D341Med (cell line): ENCODE results near the gene ZGLP1.
"Not testable (repeated sequence)": the region's sequence is repeated elsewhere in the genome, so short reads cannot be mapped to it uniquely, and the experiment has no call there.

Experiments
- DNase-seq: peaks from one replicate; pipeline ENCODE4 v3.0.0; 2012; ENCODE audit warnings: low spot score

Gene ZGLP1

GRCh38 chr19:10309423-10309822 is at the start of gene ZGLP1:
ZGLP1 (minus strand) TSS chr19:10309815.
- no peak for DNase-seq

DNA sequence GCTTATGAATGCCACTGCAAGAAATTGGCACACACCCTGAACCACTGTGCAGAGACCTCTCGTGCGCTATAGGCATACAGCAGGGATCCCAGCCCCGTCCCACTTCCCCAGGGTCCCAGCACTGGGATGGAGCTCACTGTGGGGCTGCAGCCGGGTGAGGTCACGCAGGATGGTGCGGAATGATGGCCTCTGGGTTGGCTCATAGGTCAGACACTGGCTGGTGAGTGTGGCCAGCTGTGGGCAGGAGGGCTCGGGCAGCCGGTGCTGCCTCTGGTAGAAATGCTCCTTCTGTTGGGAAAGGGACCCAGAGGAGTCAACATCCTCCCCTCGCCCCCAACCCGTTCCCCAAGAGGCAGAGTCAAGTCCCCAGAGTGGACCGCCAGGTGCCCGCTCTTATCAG is 46.8 kb upstream of the ZGLP1 start:
- DNase-seq = no peak

- no peak for DNase-seq
These were observed 44.3 kb upstream of the ZGLP1 start for GRCh38 chr19:10353793-10354391.

DNA sequence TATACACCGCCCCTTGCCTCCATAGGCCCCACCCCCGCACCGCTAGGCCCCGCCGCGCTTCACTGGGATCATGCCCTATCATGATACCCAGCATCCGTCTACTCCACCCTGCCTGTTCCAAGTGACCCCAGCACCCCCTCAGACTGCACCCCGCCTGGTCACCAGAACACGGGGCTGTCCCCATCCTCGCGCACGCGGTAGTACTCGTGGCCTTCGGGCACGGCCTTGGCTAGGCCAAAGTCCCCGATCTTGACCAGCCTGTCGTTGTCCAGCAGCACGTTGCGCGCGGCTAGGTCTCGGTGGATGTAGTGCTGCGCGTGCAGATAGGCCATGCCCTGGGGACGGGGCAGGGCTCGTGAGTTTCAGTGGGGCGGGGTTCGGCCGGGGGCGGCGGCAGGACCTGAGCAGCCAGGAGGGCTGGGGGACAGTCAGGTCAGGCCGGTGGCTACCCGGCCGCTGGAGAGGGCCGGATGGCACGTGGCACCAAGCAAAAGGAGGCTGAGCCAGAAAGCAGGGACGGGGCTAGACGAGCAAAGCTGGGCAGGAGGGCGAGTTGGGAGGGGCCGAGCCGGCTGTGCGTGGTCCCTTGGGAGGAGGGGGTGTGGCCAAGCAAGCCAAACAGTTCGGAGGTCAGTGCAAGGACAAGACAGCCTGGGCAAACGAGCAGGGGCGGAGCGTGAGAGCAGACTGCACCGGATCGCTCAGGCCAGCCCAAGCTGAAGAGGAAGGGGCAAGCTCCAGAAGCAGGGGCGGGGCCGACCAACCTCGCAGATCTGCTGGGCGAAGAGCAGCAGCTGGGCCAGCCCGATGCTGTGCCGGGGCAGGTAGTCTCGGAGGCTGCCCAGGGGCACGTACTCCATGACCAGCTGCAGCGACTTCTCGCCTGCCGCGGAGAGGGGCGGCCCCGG is 43.4 kb upstream of the ZGLP1 start:
- DNase-seq = no peak

DNA sequence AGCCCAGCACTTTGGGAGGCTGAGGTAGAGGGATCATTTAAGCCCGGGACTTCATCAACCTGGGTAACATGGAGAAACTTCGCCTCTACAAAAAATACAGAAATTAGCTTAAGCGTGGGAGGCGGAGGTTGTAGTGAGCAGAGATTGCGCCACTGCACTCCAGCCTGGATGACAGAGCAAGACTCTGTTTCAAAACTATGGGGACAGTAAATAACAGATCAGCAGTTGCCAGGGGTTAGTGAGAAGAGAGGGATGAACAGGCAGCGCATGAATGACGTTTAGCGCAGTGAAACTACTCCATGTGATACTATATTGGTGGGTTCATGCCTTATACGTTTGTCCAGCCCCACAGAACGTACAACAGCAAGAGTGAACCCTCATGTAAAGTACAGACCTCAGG is 36.9 kb upstream of the ZGLP1 start:
- DNase-seq = no peak

DNA sequence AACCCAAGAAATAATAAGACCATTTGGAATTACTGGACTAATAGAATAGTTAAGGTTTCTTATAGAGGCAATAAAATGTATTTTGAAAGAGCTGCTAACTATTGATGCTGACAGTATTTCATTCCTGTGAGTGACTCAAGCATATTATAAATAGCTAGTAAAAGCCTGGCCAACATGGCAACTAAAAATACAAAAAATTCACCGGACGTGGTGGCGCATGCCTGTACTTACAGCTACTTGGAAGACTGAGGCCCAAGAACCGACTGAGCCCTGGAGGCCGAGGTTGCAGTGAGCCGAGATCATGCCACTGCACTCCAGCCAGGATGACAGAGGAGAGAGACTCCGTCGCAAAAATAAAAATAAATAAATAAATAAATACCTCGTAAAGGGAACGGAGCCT is 35.2 kb upstream of the ZGLP1 start:
- no peak for DNase-seq

DNA sequence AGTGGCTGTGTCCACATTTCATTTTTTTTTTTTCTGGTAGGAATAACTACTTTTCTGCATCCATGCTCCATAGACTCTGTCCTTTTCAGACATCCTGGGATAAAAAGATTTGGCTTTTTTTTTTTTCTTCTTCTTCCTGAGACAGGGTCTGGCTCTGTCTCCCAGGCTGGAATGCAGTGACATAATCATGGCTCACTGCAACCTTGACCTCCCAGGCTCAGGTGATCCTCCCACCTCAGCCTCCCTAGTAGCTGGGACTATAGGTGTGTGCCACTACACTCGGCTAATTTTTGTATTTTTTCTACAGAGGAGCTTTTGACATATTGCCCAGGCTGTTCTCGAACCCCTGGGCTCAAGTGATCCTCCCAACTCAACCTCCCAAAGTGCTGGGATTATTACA is 33.9 kb upstream of the ZGLP1 start:
- no peak for DNase-seq

DNA sequence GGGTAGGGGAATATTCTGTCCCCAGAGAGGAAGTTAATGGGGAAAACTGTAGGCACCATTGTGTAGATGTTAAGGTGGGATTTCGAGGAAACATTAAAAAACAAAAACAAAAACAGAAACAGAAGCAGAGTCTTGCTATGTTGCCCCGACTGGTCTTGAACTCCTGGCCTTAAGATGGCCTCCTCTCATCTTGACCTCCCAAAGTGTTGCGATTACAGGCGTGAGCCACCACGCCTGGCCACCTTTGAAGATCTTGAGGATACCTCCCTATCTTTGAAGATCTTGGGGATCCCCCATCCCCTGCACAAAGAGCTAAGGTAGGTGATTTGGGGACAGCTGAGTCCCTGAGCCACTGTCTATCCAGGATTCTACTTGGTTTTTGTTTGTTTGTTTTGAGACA is 30.4 kb upstream of the ZGLP1 start:
- DNase-seq = no peak

DNA sequence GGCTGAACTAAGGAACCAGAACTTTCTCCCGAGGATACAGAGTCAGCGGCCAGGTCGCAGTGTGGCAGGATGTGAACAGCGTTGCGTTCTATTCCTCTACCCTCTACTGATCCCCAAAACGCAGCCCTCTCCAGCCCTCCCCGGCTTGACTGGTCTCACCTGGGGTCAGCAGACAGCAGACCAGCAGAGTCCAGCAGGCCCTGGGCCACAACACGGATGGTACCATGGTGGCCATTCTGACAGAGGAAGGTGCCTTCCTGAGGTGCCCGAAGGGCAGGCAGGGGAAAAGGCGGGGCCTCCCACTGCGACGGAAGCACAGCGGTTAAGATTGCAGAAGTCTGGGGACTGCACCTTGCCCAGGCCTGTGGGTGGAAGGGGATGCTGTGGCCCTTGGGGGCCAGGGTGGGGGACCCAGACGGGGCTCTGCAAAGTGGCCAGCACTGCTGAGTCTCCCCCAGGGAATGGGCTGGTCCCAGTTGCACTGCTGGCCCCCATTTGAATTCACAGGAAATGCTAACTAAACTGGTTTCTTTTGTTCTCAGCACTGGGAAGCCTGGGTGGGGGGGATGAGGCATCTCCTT is 29.9 kb upstream of the ZGLP1 start, which contains the start of gene ICAM3:
ICAM3 (minus strand) TSS at position 245 of the 581 bp plus-strand sequence; CDS start at position 235, 10 bp downstream.
- DNase-seq = no peak

GRCh38 chr19:10338940-10339339 is 29.3 kb upstream of the ZGLP1 start:
- DNase-seq = no peak

GRCh38 chr19:10336725-10337124 is 27.1 kb upstream of the ZGLP1 start:
- DNase-seq = not testable (repeated sequence)

GRCh38 chr19:10335352-10335985 is 25.9 kb upstream of the ZGLP1 start:
- no peak for DNase-seq

GRCh38 chr19:10334588-10335351 is 25.2 kb upstream of the ZGLP1 start:
- DNase-seq = peak; percentile 91

- DNase-seq = no peak
These were observed 24.4 kb upstream of the ZGLP1 start for GRCh38 chr19:10333758-10334587.

DNA sequence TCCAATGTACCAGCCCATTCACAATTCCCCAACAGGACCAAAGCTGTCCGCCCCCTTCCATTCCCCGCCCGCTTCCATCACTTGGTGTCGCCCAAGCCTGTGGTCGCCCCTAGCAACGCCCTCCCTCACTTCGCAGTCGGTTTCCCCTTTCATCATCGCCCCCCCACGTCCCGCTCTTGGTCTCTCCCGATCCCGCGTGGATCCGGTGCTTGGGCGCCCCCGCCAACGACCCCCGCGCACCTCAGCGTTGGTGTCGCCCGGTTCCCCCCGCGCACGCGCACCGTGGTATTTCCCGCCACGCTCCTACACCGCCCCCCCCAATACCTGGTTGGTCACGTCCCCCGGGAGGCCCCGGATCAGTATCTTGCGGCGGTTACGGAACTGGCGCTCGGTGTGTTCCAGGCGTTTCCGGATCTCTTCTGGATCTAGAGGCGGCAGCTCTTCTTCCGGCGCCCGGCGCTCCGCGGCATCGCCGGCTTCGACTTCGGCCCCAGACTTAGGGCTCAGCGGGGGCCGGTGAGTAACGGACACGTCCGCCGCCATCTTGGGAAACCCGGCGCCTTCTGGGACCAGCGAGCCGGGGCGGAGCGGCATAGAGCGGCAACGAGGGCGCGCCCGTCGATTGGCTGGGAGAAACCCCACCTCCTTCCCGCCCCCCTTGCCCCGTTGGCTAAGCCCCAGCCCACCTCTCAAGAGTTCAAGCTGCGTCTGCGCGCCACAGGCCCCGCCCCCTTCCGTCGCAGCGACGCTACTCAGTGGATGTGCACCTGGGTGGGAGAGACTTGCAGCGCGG is 23.5 kb upstream of the ZGLP1 start, which contains the start of gene RAVER1:
RAVER1 (minus strand) TSS at position 565 of the 793 bp plus-strand sequence; CDS start at position 543, 22 bp downstream.
- DNase-seq = peak; percentile 99

GRCh38 chr19:10332158-10332964 is 22.7 kb upstream of the ZGLP1 start:
- DNase-seq = no peak

DNA sequence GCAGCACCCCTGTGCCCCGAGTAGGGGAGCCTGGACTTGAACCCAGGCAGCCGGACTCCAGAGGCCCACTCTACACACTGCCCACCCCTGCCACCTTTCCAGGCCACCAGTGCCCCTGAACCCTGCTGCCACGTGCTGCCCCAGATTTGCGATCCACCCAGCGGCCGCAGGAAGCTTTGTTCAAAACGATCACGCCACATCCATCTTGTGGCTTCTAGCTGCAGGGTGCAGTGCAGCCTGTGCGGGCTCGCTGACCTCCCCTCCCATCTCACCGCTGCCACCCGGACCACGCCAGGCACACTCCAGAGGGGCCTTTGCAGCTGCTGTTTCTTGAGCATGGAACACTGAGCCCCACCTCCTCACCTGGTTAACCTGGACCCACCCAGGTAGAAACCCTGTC is 19.9 kb upstream of the ZGLP1 start:
- DNase-seq = no peak

- no peak for DNase-seq
These were observed 19.2 kb upstream of the ZGLP1 start for GRCh38 chr19:10328558-10329429.
